ENCODE data around the gene C6. TPM values are rescaled to one million over a fixed set of nuclear protein-coding genes. Genes with fewer than 3 reads are reported as not detected.

The C6 gene
- polyA plus RNA-seq, 1 donor (not counting 4 experiments of a cell fraction or from before 2014, with no cell fraction given) = not detected

DNA sequence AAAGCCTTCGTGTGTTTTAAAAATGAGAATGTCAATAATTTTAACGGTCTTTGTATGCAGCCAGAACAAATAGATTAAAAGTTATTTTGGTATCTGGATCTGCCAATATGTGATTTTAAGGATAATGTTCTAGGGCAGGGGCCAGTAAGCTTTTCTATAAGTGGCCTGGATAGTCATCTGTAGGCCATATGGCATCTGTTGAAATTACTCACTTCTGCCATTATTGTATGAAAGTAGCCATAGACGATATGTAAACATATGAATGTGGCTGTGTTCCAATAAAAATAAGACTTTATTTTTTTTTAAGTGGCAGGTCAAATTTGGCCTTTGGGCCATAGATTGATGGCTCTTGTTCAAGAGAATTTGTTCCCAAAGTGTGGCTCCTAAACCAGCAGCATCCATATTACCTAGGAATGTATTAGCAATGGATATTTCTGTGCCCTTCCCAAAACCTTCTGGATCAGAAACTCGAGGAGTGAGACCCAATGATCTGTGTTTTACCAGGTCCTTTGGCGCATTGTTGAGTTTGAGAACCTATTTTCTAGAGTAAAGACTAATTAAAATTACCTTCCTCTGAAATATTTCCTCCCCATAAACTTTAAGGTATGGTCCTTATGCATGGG, 55.9 kb downstream of the C6 start:
- H3K4me2 ChIP-seq (ENCODE audit: control insufficient read depth, extremely low read depth, insufficient read depth, low read depth, low read length) = no peak overlapping the region
- no peak for TF ChIP-seq CTCF (optimal IDR thresholded peaks at IDR 0.05 in 1 of 3, IDR thresholded peaks at IDR 0.05 in 1 of 3, conservative IDR thresholded peaks at IDR 0.05 in 1 of 3; ENCODE audit: extremely low read depth in 1 of 3, insufficient read depth in 2 of 3, low read length in 3 of 3)
- no peak for TF ChIP-seq EZH2 (IDR thresholded peaks at IDR 0.05; ENCODE audit: low read length)
- DNase-seq (ENCODE audit: low read depth, low spot score) = no peak
- no peak for FAIRE-seq
- H3K9ac ChIP-seq (ENCODE audit: control insufficient read depth, extremely low read depth, insufficient read depth, low read length) = no peak overlapping the region
- no peak overlapping the region for H3K4me3 ChIP-seq (ENCODE audit: control insufficient read depth in 2 of 3, extremely low read depth in 1 of 3, insufficient read depth in 2 of 3, low read depth in 1 of 3, low read length in 3 of 3)
- H4K20me1 ChIP-seq (ENCODE audit: control insufficient read depth, extremely low read depth, insufficient read depth, low read length) = no peaks in the 10 kb centered on the region
- no peak overlapping the region for H3K27ac ChIP-seq (ENCODE audit: control insufficient read depth, insufficient read depth, low read length)
- dilution Hi-C loops (cut with MboI; ENCODE audit: extremely low pct_ligation_motif_present, low sequenced_read_pairs) = no loop called here
- no peaks in the 10 kb centered on the region for H3K4me1 ChIP-seq (ENCODE audit: control insufficient read depth, extremely low read depth, insufficient read depth, low read length)
- H2AFZ ChIP-seq (ENCODE audit: control insufficient read depth, low read length) = no peak overlapping the region
- no peaks in the 10 kb centered on the region for H3K27me3 ChIP-seq (ENCODE audit: control insufficient read depth, extremely low read depth, insufficient read depth, low read length)
- H3K79me2 ChIP-seq (ENCODE audit: control insufficient read depth, insufficient read depth, low read length) = no peaks in the 10 kb centered on the region
- no peaks in the 10 kb centered on the region for H3K36me3 ChIP-seq (ENCODE audit: control insufficient read depth in 2 of 2, extremely low read depth in 1 of 2, insufficient read depth in 2 of 2, low read length in 2 of 2)
- no peaks in the 10 kb centered on the region for H3K9me3 ChIP-seq (ENCODE audit: control insufficient read depth, low read depth, low read length)
- no peaks in the 10 kb centered on the region for H3K9me1 ChIP-seq (ENCODE audit: control insufficient read depth, extremely low read depth, insufficient read depth, low read length)

GRCh38 chr5:41156739-41157138, 56.6 kb downstream of the C6 start:
- DNase-seq (ENCODE audit: low read depth, low spot score) (no peak), FAIRE-seq (no peak)
- no peak overlapping the region for H2AFZ ChIP-seq (ENCODE audit: control insufficient read depth, low read length)
- no peaks in the 10 kb centered on the region for H3K27me3 ChIP-seq (ENCODE audit: control insufficient read depth, extremely low read depth, insufficient read depth, low read length)
- H3K79me2 ChIP-seq (ENCODE audit: control insufficient read depth, insufficient read depth, low read length) = no peaks in the 10 kb centered on the region
- no peak overlapping the region for H3K27ac ChIP-seq (ENCODE audit: control insufficient read depth, insufficient read depth, low read length)
- no peaks in the 10 kb centered on the region for H3K36me3 ChIP-seq (ENCODE audit: control insufficient read depth in 2 of 2, extremely low read depth in 1 of 2, insufficient read depth in 2 of 2, low read length in 2 of 2)
- H3K9ac ChIP-seq (ENCODE audit: control insufficient read depth, extremely low read depth, insufficient read depth, low read length) = no peak overlapping the region
- dilution Hi-C loops (cut with MboI; ENCODE audit: extremely low pct_ligation_motif_present, low sequenced_read_pairs) = no loop called here
- no peaks in the 10 kb centered on the region for H3K9me3 ChIP-seq (ENCODE audit: control insufficient read depth, low read depth, low read length)
- TF ChIP-seq EZH2 (IDR thresholded peaks at IDR 0.05; ENCODE audit: low read length) (no peak), CTCF (optimal IDR thresholded peaks at IDR 0.05 in 1 of 3, IDR thresholded peaks at IDR 0.05 in 1 of 3, conservative IDR thresholded peaks at IDR 0.05 in 1 of 3; ENCODE audit: extremely low read depth in 1 of 3, insufficient read depth in 2 of 3, low read length in 3 of 3) (no peak)
- no peak overlapping the region for H3K4me3 ChIP-seq (ENCODE audit: control insufficient read depth in 2 of 3, extremely low read depth in 1 of 3, insufficient read depth in 2 of 3, low read depth in 1 of 3, low read length in 3 of 3)
- no peaks in the 10 kb centered on the region for H3K9me1 ChIP-seq (ENCODE audit: control insufficient read depth, extremely low read depth, insufficient read depth, low read length)
- H3K4me1 ChIP-seq (ENCODE audit: control insufficient read depth, extremely low read depth, insufficient read depth, low read length) = no peaks in the 10 kb centered on the region
- no peaks in the 10 kb centered on the region for H4K20me1 ChIP-seq (ENCODE audit: control insufficient read depth, extremely low read depth, insufficient read depth, low read length)
- no peak overlapping the region for H3K4me2 ChIP-seq (ENCODE audit: control insufficient read depth, extremely low read depth, insufficient read depth, low read depth, low read length)

All from keratinocyte (primary cell).